C4-2B (cell line): Measurements from ENCODE around the gene SUMF1.

Experiments used
- H3K27ac ChIP-seq: fragments of 450-650 bp; 2 replicates; pipeline ENCODE4 v1.5.1; 2017
- ZFX ChIP-seq: fragments of 450-650 bp; IDR thresholded peaks from 2 replicates; pipeline ENCODE4 v1.6.1; 2017
- TF ChIP-seq, protein P1 (sequence below): fragments of 450-650 bp; conservative IDR thresholded peaks from 2 replicates; pipeline ENCODE4 v1.5.1; 2017; ENCODE audit warnings: mild to moderate bottlenecking

The SUMF1 gene

DNA sequence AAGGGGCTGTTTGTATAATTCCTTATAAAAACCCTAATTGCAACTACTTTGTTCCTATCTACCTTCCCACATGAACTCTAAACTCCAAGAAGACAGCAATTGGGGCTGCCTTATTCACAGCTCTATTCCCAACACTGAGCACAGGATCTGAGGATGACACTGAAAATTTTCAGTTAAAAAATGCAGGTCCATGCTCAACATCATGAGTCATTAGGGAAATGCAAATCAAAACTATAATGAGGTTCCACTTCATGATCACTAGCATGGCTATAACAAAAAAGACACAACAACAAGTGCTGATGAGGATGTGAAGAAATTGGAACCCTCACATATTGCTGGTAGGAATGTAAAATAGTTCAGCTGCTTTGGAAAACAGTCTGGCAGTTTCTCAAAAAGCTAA, 12.9 kb downstream of the SUMF1 start:
- no peak for TF ChIP-seq ZFX
- TF ChIP-seq, protein P1, sequence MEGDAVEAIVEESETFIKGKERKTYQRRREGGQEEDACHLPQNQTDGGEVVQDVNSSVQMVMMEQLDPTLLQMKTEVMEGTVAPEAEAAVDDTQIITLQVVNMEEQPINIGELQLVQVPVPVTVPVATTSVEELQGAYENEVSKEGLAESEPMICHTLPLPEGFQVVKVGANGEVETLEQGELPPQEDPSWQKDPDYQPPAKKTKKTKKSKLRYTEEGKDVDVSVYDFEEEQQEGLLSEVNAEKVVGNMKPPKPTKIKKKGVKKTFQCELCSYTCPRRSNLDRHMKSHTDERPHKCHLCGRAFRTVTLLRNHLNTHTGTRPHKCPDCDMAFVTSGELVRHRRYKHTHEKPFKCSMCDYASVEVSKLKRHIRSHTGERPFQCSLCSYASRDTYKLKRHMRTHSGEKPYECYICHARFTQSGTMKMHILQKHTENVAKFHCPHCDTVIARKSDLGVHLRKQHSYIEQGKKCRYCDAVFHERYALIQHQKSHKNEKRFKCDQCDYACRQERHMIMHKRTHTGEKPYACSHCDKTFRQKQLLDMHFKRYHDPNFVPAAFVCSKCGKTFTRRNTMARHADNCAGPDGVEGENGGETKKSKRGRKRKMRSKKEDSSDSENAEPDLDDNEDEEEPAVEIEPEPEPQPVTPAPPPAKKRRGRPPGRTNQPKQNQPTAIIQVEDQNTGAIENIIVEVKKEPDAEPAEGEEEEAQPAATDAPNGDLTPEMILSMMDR: no peak

DNA sequence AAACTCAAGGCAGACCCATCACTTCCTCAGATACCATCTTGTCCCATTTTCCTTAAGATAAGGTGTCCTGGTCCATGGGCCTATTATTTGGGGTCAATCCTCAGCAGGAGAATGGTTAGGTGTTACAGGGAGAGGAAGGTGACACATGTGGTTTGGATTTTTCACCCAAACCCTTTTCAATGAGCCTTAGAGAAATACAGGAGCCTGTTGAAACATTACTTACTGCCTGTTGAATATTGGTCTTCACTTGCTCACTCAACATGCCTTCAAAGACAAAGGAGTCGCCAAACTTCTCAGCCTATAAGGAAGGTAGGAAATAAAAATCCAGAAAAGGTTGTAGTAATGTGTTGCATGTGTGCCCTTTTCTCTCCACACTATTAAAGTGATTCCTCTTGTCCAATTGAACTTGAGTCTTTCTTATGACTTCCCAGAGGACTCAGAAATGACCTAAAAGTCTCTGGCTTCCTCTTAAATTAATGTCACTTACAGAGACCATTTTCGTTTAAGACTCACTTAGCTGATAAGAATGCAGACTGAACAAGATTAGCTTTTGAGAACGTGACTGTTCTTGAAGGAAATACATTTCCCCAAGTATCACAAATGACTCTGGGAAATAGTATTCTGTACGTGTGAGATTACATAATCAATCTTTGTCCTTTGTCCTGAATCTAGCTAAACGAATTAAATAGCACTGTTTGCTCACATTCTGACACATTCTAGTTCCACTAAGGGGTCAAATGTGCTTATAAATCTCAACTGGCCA, 17.8 kb downstream of the SUMF1 start:
- no peak for TF ChIP-seq ZFX
- TF ChIP-seq, protein P1: no peak

More for the DNA sequence above, 12.9 kb downstream of the SUMF1 start:
- no peak overlapping the region for H3K27ac ChIP-seq

DNA sequence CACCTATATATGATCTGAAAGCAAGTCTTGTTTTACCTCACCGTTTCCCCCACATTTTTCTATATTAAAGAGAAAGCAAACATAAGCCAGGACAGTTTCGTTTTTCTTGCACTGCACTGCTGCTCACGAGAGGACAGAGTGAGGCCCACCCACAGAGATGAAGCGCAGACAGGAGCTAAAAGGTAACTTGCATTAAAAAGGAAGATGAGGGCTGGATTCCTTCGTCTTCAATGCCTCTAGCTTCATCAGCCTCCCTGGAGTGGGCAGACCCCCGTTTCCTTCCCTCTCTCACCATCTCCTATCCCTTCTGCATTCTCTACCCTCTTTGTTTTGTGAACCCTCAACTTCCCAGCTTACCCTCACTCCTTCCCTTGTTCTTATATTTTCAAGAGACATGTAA, 18.9 kb downstream of the SUMF1 start:
- H3K27ac ChIP-seq: no peak overlapping the region
- TF ChIP-seq, protein P1: no peak
- no peak for TF ChIP-seq ZFX

More for the DNA sequence above, 17.8 kb downstream of the SUMF1 start:
- no peak overlapping the region for H3K27ac ChIP-seq

DNA sequence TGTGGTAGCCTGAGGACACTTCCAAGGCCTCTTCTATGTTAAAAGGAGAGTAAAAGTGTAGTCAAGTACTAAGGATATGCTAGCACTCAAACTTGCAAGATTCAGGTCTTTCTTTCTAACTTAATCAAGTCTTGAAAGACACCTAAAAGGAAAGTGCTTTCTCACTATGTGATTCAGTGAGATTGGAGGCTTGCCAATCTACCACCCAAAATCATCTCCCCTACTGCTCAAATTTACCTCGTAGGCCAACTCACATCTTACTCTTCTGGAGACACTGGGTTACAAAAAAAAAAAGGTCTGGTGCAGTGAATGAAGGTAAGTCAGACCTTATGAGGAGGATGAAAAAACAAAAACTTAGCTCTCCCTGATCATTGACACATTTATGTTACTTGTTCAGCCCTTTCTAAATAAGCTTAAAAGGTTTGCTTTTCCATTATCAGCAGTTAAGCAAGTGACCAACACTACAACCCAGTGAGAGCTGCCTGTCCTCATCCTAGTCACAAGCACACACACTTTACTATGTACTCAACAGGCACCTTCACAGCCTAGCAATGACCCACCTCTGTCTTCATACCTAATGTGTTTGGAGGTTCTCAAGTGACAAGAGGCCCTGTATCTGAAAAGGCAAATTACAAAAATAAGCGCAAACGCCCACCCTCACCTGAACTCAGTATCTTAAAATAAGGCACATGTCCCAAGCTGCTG, 19.6 kb downstream of the SUMF1 start:
- TF ChIP-seq ZFX: no peak
- TF ChIP-seq, protein P1: no peak
- no peak overlapping the region for H3K27ac ChIP-seq

DNA sequence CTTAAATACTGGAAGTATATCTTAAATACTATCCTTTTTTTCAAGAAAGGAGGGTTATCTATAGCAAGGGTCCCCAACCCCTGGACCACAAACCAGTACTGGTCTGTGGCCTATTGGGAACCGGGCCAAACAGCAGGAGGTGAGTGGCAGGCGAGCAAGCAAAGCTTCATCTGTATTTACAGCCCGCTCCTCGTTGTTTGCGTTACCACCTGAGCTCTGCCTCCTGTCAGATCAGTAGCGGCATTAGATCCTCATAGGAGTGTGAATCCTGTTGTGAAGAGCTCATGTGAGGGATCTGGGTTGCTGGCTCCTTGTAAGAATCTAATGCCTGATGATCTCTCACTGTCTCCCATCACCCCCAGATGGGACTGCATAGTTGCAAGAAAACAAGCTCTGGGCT, 26.1 kb downstream of the SUMF1 start:
- no peak overlapping the region for H3K27ac ChIP-seq
- TF ChIP-seq, protein P1: no peak

DNA sequence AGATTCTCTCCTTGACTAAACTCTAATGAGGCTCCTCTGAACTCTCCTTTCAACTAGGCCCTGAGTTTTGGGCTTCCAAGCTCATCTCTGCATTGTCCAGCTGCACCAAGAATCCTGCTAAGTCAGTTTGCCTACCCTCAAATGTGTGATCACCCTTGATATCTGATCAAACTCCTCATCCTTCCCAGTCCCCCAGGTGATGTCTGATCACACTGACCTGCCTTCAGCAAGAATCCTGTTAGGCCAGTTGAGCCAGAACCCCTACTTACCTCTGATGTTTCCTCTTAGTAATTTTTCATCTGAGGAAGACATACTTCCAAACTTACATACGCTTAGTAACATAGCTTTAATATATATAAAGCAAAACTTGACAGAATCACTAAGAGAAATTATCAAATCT, 28.8 kb downstream of the SUMF1 start:
- no peak overlapping the region for H3K27ac ChIP-seq
- no peak for TF ChIP-seq ZFX
- TF ChIP-seq, protein P1: no peak

DNA sequence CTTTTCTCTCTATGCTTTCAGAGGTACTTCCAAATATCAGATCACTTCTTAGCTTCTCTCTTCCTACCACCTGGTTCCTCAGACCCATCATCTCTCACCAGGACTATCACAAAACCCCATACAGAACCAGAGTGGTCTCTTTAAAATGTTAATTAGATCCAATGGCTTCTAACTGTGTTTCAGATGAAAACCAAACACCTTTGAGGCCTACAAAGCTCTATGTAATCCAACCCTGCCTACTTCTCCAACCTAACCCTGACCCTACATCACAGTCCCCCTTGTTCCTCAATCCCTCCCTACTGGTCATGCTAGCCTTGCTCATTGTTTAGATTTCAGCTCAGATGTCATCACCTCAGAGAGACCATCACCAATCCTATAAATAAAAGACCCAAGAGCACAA, 34.8 kb downstream of the SUMF1 start:
- no peak overlapping the region for H3K27ac ChIP-seq
- no peak for TF ChIP-seq ZFX
- TF ChIP-seq, protein P1: no peak
